ENCODE measurements around the gene ADGRB2.
A peak's percentile ranks its signal among the peaks of the same experiment; 100 is the strongest.

The ADGRB2 gene

GRCh38 chr1:31795801-31796621 lies 31.9 kb upstream of the ADGRB2 start:
- DNase-seq, result no peak

- DNase-seq, result no peak
These were observed 31.0 kb upstream of the ADGRB2 start for GRCh38 chr1:31795096-31795675.

GRCh38 chr1:31793586-31794285 lies 29.6 kb upstream of the ADGRB2 start:
- no peak for DNase-seq

DNA sequence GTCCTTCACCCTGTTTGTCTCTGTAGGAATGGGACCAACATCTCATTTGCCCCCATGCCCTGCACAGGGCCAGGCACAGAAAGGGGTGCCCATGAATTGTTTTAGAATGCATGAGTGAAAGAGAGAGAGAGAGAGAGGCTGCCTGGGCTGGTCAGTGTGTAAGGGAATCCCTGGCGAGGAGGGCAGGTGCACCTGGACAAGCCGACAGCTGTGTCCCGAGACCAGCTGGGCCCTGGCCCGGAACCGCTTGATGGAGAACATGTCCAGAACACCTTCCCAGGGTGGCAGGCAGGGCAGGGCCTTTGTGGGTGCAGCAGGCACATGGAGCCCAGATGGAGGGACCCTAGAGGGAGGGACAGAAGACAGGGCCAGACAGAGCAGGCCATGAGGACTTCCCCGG lies 28.9 kb upstream of the ADGRB2 start:
- DNase-seq, result no peak

GRCh38 chr1:31792541-31792940 lies 28.4 kb upstream of the ADGRB2 start:
- DNase-seq, result no peak

- no peak for DNase-seq
These were observed 28.0 kb upstream of the ADGRB2 start for GRCh38 chr1:31792116-31792515.

GRCh38 chr1:31791131-31791858 lies 27.2 kb upstream of the ADGRB2 start:
- DNase-seq, result no peak

DNA sequence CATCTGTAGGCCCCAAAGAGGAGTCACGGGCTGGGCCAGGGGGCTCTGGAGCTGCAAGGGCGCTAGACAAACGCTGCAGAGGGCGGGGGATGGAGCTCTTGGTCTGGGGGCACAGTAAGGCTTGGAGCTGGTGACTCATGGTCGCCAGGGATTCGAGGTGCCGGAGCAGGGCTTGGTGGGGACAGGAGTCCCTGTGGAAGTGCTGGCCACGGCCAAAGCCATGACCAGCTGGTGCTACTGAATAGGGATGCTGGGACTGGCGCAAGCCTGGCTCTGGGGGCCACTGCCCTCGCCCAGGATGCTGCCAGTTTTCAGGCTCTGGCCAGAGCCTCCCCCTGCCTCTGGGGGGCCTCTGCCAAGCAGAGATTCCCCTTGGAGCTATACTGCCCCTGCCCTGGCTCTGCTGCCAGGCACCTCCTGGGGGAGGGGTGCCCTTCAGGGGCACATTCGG lies 26.5 kb upstream of the ADGRB2 start:
- no peak for DNase-seq

- no peak for DNase-seq
These were observed 26.0 kb upstream of the ADGRB2 start for GRCh38 chr1:31790140-31790539.

DNA sequence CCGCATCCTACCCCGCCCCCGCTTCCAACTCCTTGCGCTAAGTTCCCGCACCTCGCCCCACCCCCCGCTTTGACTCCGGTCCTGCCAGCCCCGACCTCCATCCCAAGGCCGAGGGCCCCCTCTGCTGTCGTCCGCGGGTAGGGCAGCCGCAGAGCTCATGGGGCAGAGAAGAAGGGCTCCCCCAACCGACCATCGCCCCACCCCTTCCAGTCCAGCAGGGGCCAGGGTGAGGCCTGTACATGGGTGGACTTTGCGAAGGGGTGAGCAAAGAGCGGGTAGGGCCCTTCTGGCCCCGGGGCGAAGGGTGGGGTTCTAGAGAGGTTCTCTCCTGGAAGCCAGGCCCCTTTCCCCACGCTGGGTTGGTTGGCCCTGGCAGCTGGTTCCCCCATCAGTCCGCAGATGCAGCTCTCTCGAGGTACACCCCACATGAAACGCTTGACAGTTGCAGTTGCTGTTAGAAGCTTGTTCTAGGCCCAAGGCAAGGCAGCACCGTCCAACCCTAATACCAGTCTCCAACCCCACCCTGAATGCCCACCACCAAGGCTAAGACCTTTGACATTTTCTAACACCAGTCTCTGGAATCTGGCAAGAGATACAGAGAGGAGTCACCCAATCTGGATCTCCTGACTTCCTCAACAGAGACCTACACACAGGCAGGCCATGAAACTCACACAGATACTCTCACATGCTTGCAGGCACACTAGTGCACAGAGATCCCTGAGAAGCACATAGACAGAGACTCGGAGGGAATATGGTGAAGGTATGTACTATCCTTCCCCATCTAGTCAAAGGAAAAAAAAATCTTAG lies 25.3 kb upstream of the ADGRB2 start:
- peak; percentile 82 for DNase-seq

DNA sequence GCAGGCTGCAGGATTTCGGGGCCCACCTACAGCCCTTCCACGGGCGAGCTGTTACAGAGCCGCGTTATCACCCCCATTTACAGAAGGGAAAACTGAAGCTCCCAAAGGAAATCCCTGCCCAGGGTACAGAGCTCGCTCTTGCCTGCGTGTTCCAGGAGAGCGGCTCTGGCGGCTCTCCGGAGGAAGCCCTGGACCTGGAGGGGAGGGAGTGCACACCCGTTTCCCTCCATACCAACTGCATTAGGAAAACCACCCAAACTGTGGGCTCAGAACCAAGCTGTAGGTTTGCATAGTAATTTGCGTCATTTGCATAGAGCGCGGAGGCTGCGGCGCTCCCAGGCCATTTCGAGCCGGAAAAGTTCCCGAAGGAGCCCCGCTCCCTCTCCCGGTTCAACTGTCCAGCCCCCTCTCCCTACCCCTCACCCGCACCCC lies 24.7 kb upstream of the ADGRB2 start:
- no peak for DNase-seq

GRCh38 chr1:31788138-31788824 lies 24.1 kb upstream of the ADGRB2 start:
- DNase-seq, result no peak

- no peak for DNase-seq
These were observed 23.6 kb upstream of the ADGRB2 start for GRCh38 chr1:31787786-31788137.

DNA sequence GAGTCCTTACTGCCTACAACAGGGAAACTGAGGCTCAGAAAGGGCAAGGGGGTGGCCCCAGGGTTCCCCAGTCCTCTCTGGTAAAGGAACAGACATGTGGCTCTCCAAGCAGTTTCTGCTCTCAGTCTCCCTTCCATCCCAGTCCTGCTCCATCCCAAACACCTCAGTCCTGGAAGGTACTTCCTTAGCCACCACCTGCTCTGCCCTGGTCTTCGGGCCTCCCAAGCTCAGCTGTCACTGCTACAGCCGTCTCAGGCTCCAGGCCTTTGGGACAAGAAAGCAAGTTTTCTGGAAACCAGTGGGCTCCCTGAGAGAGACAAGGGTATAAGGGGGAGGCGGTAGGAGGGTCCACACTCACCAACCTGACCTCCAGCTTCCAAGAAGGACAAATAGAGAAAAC lies 23.1 kb upstream of the ADGRB2 start:
- DNase-seq, result no peak

- DNase-seq, result peak; percentile 28
These were observed 22.4 kb upstream of the ADGRB2 start for GRCh38 chr1:31786366-31787060.

- no peak for DNase-seq
These were observed 21.8 kb upstream of the ADGRB2 start for GRCh38 chr1:31785947-31786290.

- DNase-seq, result peak; percentile 63
These were observed 21.1 kb upstream of the ADGRB2 start for GRCh38 chr1:31785020-31785946.

GRCh38 chr1:31784356-31785019 lies 20.3 kb upstream of the ADGRB2 start:
- DNase-seq, result no peak

GRCh38 chr1:31783846-31784245 lies 19.7 kb upstream of the ADGRB2 start:
- DNase-seq, result no peak

Data from NCI-H2107 (cell line).